GM12874 (cell line): Measurements from ENCODE around the gene NOM1.

Experiments
- CTCF ChIP-seq: IDR thresholded peaks from 2 replicates; pipeline ENCODE4 v1.5.1; 2011; ENCODE audit warnings: low read depth, mild to moderate bottlenecking, control low read depth, low read length, moderate library complexity; ENCODE audit not compliant: insufficient read depth

Gene NOM1

GRCh38 chr7:156998988-156999957 lies 49.8 kb downstream of the NOM1 start:
- no peak for TF ChIP-seq CTCF

- no peak for TF ChIP-seq CTCF
Measured at GRCh38 chr7:156999958-157000726, 50.6 kb downstream of the NOM1 start.

- no peak for TF ChIP-seq CTCF
Measured at GRCh38 chr7:157000741-157001653, 51.5 kb downstream of the NOM1 start.

- no peak for TF ChIP-seq CTCF
Measured at GRCh38 chr7:157001920-157002818, 52.7 kb downstream of the NOM1 start.

- TF ChIP-seq CTCF: no peak
Measured at GRCh38 chr7:157002819-157003421, 53.4 kb downstream of the NOM1 start.

GRCh38 chr7:157003445-157003755 lies 53.9 kb downstream of the NOM1 start:
- TF ChIP-seq CTCF: no peak
